Measurements from ENCODE around the gene ZNF319. TPM values are rescaled to one million over a fixed set of nuclear protein-coding genes. Genes with fewer than 3 reads are reported as not detected.

Gene ZNF319
- total RNA-seq, 1 experiment from 2014 or later = 5.5 TPM

- 0 out of 2 replicates have a peak, but pooled peaks have one; percentile 26 for TF ChIP-seq FOXP4 (CRISPR knock-in tag; IDR thresholded peaks at IDR 0.05)
- TF ChIP-seq GTF2I (CRISPR knock-in tag; conservative IDR thresholded peaks at IDR 0.05) = no peak
- no peak for TF ChIP-seq USF1 (CRISPR knock-in tag; IDR thresholded peaks at IDR 0.05)
- TF ChIP-seq ETV6 (CRISPR knock-in tag; IDR thresholded peaks at IDR 0.05) = 0 out of 2 replicates have a peak, but pooled peaks have one; percentile 27
- no peak for TF ChIP-seq ZNF263 (CRISPR knock-in tag; IDR thresholded peaks at IDR 0.05; ENCODE audit: low read depth)
- no peak for TF ChIP-seq ATF3 (CRISPR knock-in tag; conservative IDR thresholded peaks at IDR 0.05)
- TF ChIP-seq TEAD4 (CRISPR knock-in tag; IDR thresholded peaks at IDR 0.05) = 0 out of 2 replicates have a peak, but pooled peaks have one; percentile 30
- TF ChIP-seq ZNF416 (CRISPR knock-in tag; IDR thresholded peaks at IDR 0.05) = no peak
- TF ChIP-seq SP1 (CRISPR knock-in tag; conservative IDR thresholded peaks at IDR 0.05) = peak; percentile 52; the same call in 1 of the 2 replicates
- Mint-ChIP-seq H3K4me3 (peak overlapping the region; percentile 69), H3K4me1 (peaks cover 60% of the 10 kb centered on the region), H3K36me3 (peaks cover 6% of the 10 kb centered on the region; the same call in 1 of the 2 replicates), H3K9me3 (no peaks in the 10 kb centered on the region), H3K27ac (peak overlapping the region; percentile 74; the same call in 1 of the 2 replicates), H3K27me3 (ENCODE audit: low read depth) (peaks cover 10% of the 10 kb centered on the region)
- CTCF ChIA-PET = interaction anchor here (0.7 to 4.2 kb wide), 20 partner anchors 8 to 267 kb away, joined by 3 to 45 read pairs (median 5); partner anchors contain the start of genes CFAP20 and USB1
- POLR2A ChIA-PET = interaction anchor here (0.5 to 3.1 kb wide), 6 partner anchors 22 to 1727 kb away, joined by 4 to 29 read pairs (median 5); partner anchors contain the start of gene CFAP20
- peak; percentile 79 for DNase-seq (ENCODE audit: low spot score)
- ATAC-seq = peak; percentile 61
Measured at GRCh38 chr16:58027161-58027915, 26.9 kb upstream of the ZNF319 start.

- TF ChIP-seq FOXP1 (CRISPR knock-in tag; IDR thresholded peaks at IDR 0.05; ENCODE audit: borderline replicate concordance) (0 out of 2 replicates have a peak, but pooled peaks have one; percentile 9), ELF4 (CRISPR knock-in tag; IDR thresholded peaks at IDR 0.05; ENCODE audit: low read depth) (no peak)
- DNase-seq (ENCODE audit: low spot score) = peak; percentile 41
- Mint-ChIP-seq H3K27me3 (ENCODE audit: low read depth) (peaks cover 10% of the 10 kb centered on the region), H3K4me3 (peak overlapping the region; percentile 69), H3K9me3 (no peaks in the 10 kb centered on the region), H3K4me1 (peaks cover 58% of the 10 kb centered on the region), H3K27ac (no peak overlapping the region), H3K36me3 (peaks cover 6% of the 10 kb centered on the region; the same call in 1 of the 2 replicates)
- ATAC-seq = no peak
- ChIA-PET CTCF (interaction anchor here (0.8 to 4.2 kb wide), 9 partner anchors 25 to 103 kb away, joined by 3 to 45 read pairs (median 13); partner anchors contain the start of genes CFAP20 and USB1), POLR2A (interaction anchor here (1.3 to 3.1 kb wide), 3 partner anchors 71 to 102 kb away, joined by 4 to 29 read pairs (median 14); partner anchors contain the start of gene CFAP20)
Measured at GRCh38 chr16:58026705-58027160, 26.3 kb upstream of the ZNF319 start.

GRCh38 chr16:58026139-58026704 lies 25.8 kb upstream of the ZNF319 start:
- peaks cover 6% of the 10 kb centered on the region; the same call in 1 of the 2 replicates for H3K36me3 Mint-ChIP-seq
- no peaks in the 10 kb centered on the region for H3K9me3 Mint-ChIP-seq
- peaks cover 58% of the 10 kb centered on the region for H3K4me1 Mint-ChIP-seq
- peaks cover 10% of the 10 kb centered on the region for H3K27me3 Mint-ChIP-seq (ENCODE audit: low read depth)
- peak overlapping the region; percentile 69 for H3K4me3 Mint-ChIP-seq
- ATAC-seq = peak; percentile 1; the same call in 1 of the 2 replicates
- DNase-seq (ENCODE audit: low spot score) = peak; percentile 46
- H3K27ac Mint-ChIP-seq = no peak overlapping the region
- POLR2A ChIA-PET = interaction anchor here (2.7 to 3.1 kb wide), 2 partner anchors 96 to 102 kb away, joined by 14 to 29 read pairs; partner anchors contain the start of gene CFAP20
- CTCF ChIA-PET = interaction anchor here (0.8 to 4.2 kb wide), 5 partner anchors 26 to 103 kb away, joined by 3 to 45 read pairs (median 11); partner anchors contain the start of gene CFAP20
- TF ChIP-seq HMGXB4 (CRISPR knock-in tag; IDR thresholded peaks at IDR 0.05) (peak; percentile 14; the same call in 1 of the 2 replicates), ZNF281 (CRISPR knock-in tag; IDR thresholded peaks at IDR 0.05) (0 out of 2 replicates have a peak, but pooled peaks have one; percentile 13), AR (CRISPR knock-in tag; IDR thresholded peaks at IDR 0.05) (no peak), SP1 (CRISPR knock-in tag; conservative IDR thresholded peaks at IDR 0.05) (no peak), JUN (CRISPR knock-in tag; IDR thresholded peaks at IDR 0.05) (no peak), FOXP1 (CRISPR knock-in tag; IDR thresholded peaks at IDR 0.05; ENCODE audit: borderline replicate concordance) (no peak; the same call in 1 of the 2 replicates)
